ENCODE measurements around the gene AHCYL1. TPM values are rescaled to one million over a fixed set of nuclear protein-coding genes. Genes with fewer than 3 reads are reported as not detected.
"Not testable (repeated sequence)": the region's sequence is repeated elsewhere in the genome, so short reads cannot be mapped to it uniquely, and the experiment has no call there.

Gene AHCYL1
- total RNA-seq, 1 experiment from 2014 or later, result 89.6 TPM

DNA sequence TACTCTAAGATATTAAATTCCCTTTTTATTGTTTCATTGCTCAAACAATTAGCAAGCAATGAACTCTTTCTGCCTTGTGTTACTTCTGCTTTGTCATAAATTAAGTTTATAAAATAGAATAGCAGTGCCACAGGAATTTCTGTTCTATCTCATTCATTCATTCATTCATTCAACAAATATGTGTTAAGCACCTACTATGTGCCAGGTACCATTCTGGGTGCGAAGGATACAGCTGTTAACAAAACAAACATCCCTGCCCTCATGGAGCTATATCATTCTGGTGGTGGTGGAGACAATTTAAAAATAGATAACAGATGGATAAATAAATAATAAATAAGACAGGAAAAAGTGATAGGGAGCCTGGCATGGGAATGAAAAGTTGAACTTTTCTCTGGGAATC, 34.5 kb upstream of the AHCYL1 start:
- DNase-seq (ENCODE audit: low spot score), result no peak
- Histone ChIP-seq H3K4me1 (ENCODE audit: insufficient read depth, low read length, poor library complexity, severe bottlenecking) (no peaks in the 10 kb centered on the region), H3K9me3 (ENCODE audit: low read depth, low read length, poor library complexity, severe bottlenecking) (no peaks in the 10 kb centered on the region), H3K4me3 (ENCODE audit: low read depth, low read length, poor library complexity, severe bottlenecking) (no peak overlapping the region), H3K27me3 (replicated peaks; ENCODE audit: insufficient read depth, low read depth, low read length, poor library complexity) (no peaks in the 10 kb centered on the region), H3K27ac (ENCODE audit: low read depth, low read length, poor library complexity, severe bottlenecking) (no peak overlapping the region), H3K36me3 (ENCODE audit: insufficient read depth, low read length, poor library complexity, severe bottlenecking) (no peaks in the 10 kb centered on the region)
- intact Hi-C loops (cut with micrococcal nuclease; ENCODE audit: unreplicated experiment), result no loop called here
- ChIA-PET POLR2A (ENCODE audit: low non-redundant PET) (no interaction called here), CTCF (no interaction called here)
- TF ChIP-seq EZH2 (IDR thresholded peaks at IDR 0.05; ENCODE audit: borderline replicate concordance, low read depth, low read length, poor library complexity, severe bottlenecking) (no peak), CTCF (conservative IDR thresholded peaks at IDR 0.05; ENCODE audit: low read depth, low read length) (no peak)
- no TSS peak for BruUV-seq (replicated peaks)

DNA sequence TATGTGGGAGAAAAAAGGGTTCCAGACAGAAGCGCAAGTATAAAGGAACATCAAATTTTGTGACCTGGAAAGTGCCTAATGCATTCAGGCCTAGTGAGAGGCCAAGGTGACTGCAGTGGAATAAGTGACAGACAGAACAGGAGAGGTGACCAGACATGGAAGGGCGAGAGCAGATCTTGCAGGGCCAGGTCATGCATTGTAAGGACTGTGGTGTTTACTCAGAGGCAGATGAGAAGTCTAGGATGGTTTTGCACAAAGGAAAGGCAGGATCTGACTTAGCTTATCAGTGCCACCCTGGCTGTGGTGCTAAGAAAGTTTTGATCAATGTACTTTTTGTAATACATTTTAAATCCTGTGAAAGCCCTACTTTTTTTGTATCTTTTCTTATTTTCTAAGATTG, 34.1 kb upstream of the AHCYL1 start:
- no TSS peak for BruUV-seq (replicated peaks)

GRCh38 chr1:109951501-109951900, 33.1 kb upstream of the AHCYL1 start:
- H3K27me3 ChIP-seq (replicated peaks; ENCODE audit: insufficient read depth, low read depth, low read length, poor library complexity); H3K27ac ChIP-seq (ENCODE audit: low read depth, low read length, poor library complexity, severe bottlenecking); intact Hi-C loops (cut with micrococcal nuclease; ENCODE audit: unreplicated experiment); BruUV-seq (replicated peaks); CTCF ChIA-PET; H3K4me3 ChIP-seq (ENCODE audit: low read depth, low read length, poor library complexity, severe bottlenecking); H3K9me3 ChIP-seq (ENCODE audit: low read depth, low read length, poor library complexity, severe bottlenecking); DNase-seq (ENCODE audit: low spot score); H3K4me1 ChIP-seq (ENCODE audit: insufficient read depth, low read length, poor library complexity, severe bottlenecking); H3K36me3 ChIP-seq (ENCODE audit: insufficient read depth, low read length, poor library complexity, severe bottlenecking); POLR2A ChIA-PET (ENCODE audit: low non-redundant PET): not testable (repeated sequence)

More for the DNA sequence above, 34.1 kb upstream of the AHCYL1 start:
- no peaks in the 10 kb centered on the region for H3K4me1 ChIP-seq (ENCODE audit: insufficient read depth, low read length, poor library complexity, severe bottlenecking)
- ChIA-PET POLR2A (ENCODE audit: low non-redundant PET) (no interaction called here), CTCF (interaction anchor here (0.7 kb wide), 1 partner anchor 34 kb away, joined by 4 read pairs; the partner anchor contains the start of gene AHCYL1)
- DNase-seq (ENCODE audit: low spot score), result no peak
- intact Hi-C loops (cut with micrococcal nuclease; ENCODE audit: unreplicated experiment), result no loop called here
- no peak for TF ChIP-seq EZH2 (IDR thresholded peaks at IDR 0.05; ENCODE audit: borderline replicate concordance, low read depth, low read length, poor library complexity, severe bottlenecking)
- no peak for TF ChIP-seq CTCF (conservative IDR thresholded peaks at IDR 0.05; ENCODE audit: low read depth, low read length)
- no peak overlapping the region for H3K4me3 ChIP-seq (ENCODE audit: low read depth, low read length, poor library complexity, severe bottlenecking)
- H3K27ac ChIP-seq (ENCODE audit: low read depth, low read length, poor library complexity, severe bottlenecking), result no peak overlapping the region
- H3K36me3 ChIP-seq (ENCODE audit: insufficient read depth, low read length, poor library complexity, severe bottlenecking), result no peaks in the 10 kb centered on the region
- H3K27me3 ChIP-seq (replicated peaks; ENCODE audit: insufficient read depth, low read depth, low read length, poor library complexity), result no peaks in the 10 kb centered on the region
- no peaks in the 10 kb centered on the region for H3K9me3 ChIP-seq (ENCODE audit: low read depth, low read length, poor library complexity, severe bottlenecking)

- no TSS peak for BruUV-seq (replicated peaks)
- ChIA-PET POLR2A (ENCODE audit: low non-redundant PET) (no interaction called here), CTCF (no interaction called here)
- Histone ChIP-seq H3K36me3 (ENCODE audit: insufficient read depth, low read length, poor library complexity, severe bottlenecking) (no peaks in the 10 kb centered on the region), H3K9me3 (ENCODE audit: low read depth, low read length, poor library complexity, severe bottlenecking) (no peaks in the 10 kb centered on the region), H3K27me3 (replicated peaks; ENCODE audit: insufficient read depth, low read depth, low read length, poor library complexity) (no peaks in the 10 kb centered on the region), H3K4me3 (ENCODE audit: low read depth, low read length, poor library complexity, severe bottlenecking) (no peak overlapping the region), H3K4me1 (ENCODE audit: insufficient read depth, low read length, poor library complexity, severe bottlenecking) (no peaks in the 10 kb centered on the region), H3K27ac (ENCODE audit: low read depth, low read length, poor library complexity, severe bottlenecking) (no peak overlapping the region)
- DNase-seq (ENCODE audit: low spot score), result no peak
- TF ChIP-seq EZH2 (IDR thresholded peaks at IDR 0.05; ENCODE audit: borderline replicate concordance, low read depth, low read length, poor library complexity, severe bottlenecking), result no peak
- no peak for TF ChIP-seq CTCF (conservative IDR thresholded peaks at IDR 0.05; ENCODE audit: low read depth, low read length)
- intact Hi-C loops (cut with micrococcal nuclease; ENCODE audit: unreplicated experiment), result no loop called here
These were observed 30.5 kb upstream of the AHCYL1 start for GRCh38 chr1:109954041-109954512.

Measured in A673 (cell line).